Muscle of leg (tissue), 11 donors: ENCODE data around the gene NDUFS4. TPM values are rescaled to one million over a fixed set of nuclear protein-coding genes. Genes with fewer than 3 reads are reported as not detected.
"Not testable (repeated sequence)": the region's sequence is repeated elsewhere in the genome, so short reads cannot be mapped to it uniquely, and the experiment has no call there.

Experiments
- DNase-seq: peaks from one replicate; pipeline ENCODE4 v3.0.0; 2013
- H3K27ac ChIP-seq: one replicate; pipeline ENCODE4 v1.5.1; 2013; ENCODE audit warnings: mild to moderate bottlenecking, low read length, control low read depth
- H3K27me3 ChIP-seq: one replicate; pipeline ENCODE4 v1.6.1; 2013; ENCODE audit warnings: low read length; ENCODE audit not compliant: control insufficient read depth, insufficient read depth
- H3K36me3 ChIP-seq: one replicate; pipeline ENCODE4 v1.6.1; 2013; ENCODE audit warnings: low read length; ENCODE audit not compliant: control insufficient read depth, insufficient read depth
- H3K4me1 ChIP-seq: one replicate; pipeline ENCODE4 v1.6.1; 2013; ENCODE audit warnings: low read length; ENCODE audit not compliant: control insufficient read depth, insufficient read depth
- H3K4me3 ChIP-seq: one replicate; pipeline ENCODE4 v1.5.1; 2013; ENCODE audit warnings: low read length, control low read depth
- H3K9me3 ChIP-seq: replicated peaks from 2 replicates; pipeline ENCODE4 v1.6.1; 2013; ENCODE audit warnings: low read depth, low read length; ENCODE audit not compliant: control insufficient read depth
- WGBS: methylation state at CpG from one replicate; pipeline ENCODE4 v1.1.5; 2013; ENCODE audit warnings: missing lambda C conversion rate; ENCODE audit not compliant: insufficient coverage; 5-methylcytosine and 5-hydroxymethylcytosine counted together
- polyA plus RNA-seq, 8 donors: library from polyadenylated mRNA; unstranded; fragments of 120-200 nt; gene quantifications; one replicate each; pipeline versions ENCODE4 v1.2.1 to v1.2.3, GENCODE V29; 2013; ENCODE audit warnings: inconsistent platforms in 1 of 8, low replicate concordance in 1 of 8; ENCODE audit not compliant: insufficient read length in 8 of 8, insufficient read depth in 1 of 8
- total RNA-seq: library from RNA; stranded (reverse); fragments of 120-200 nt; gene quantifications from one replicate; pipeline ENCODE4 v1.2.4, GENCODE V29; 2013

Gene NDUFS4
- total and polyA plus RNA-seq, 9 donors: 100 to 192 (median 112) TPM

DNA sequence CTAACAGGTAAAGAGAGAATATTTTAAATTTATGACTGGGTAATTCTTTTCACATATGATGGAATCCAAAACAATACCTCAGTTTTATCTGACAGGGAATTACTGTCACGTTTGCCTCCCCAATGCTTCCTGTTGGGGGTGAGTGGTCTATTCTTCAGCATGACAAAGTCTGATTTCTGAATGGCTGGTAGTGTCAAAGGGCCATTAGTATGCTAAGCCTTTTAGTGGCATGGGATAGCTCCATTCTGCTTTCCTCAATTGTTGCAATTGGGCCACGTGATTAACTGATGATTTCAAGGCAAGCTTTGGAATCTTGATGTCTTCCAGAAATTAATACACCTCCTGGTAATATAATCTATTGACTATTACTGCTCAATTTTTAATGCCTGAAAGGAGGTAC is 14.7 kb upstream of the NDUFS4 start:
- H3K27me3 ChIP-seq: no peaks in the 10 kb centered on the region
- DNase-seq: no peak
- WGBS: no CpG with 5 or more reads among the region's 2 CpGs
- H3K9me3 ChIP-seq: no peaks in the 10 kb centered on the region
- H3K27ac ChIP-seq: no peak overlapping the region
- no peaks in the 10 kb centered on the region for H3K4me1 ChIP-seq
- no peak overlapping the region for H3K4me3 ChIP-seq
- no peaks in the 10 kb centered on the region for H3K36me3 ChIP-seq

DNA sequence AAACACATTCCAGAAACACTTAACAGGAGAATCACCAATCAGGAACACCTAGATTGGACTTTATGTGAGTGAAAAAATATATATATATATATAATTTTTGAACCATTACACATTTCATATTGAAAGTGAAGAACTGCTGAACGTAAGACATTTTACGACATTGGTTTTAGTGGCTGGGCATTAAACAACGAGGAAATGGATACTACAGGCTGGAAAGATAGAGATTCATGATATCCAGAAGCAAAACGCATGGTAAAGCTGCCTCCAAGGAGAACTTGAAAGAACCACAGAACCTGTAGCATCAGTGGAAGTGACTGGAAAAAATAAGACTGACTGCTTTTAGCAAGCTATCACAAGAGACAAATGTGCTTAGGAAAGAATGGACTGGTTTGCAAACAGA is 13.2 kb upstream of the NDUFS4 start:
- Histone ChIP-seq H3K27ac (no peak overlapping the region), H3K4me3 (no peak overlapping the region), H3K27me3 (no peaks in the 10 kb centered on the region), H3K9me3 (no peaks in the 10 kb centered on the region), H3K36me3 (no peaks in the 10 kb centered on the region), H3K4me1 (no peaks in the 10 kb centered on the region)
- no peak for DNase-seq
- WGBS: 74% methylated on average over 3 of the region's 4 CpGs

DNA sequence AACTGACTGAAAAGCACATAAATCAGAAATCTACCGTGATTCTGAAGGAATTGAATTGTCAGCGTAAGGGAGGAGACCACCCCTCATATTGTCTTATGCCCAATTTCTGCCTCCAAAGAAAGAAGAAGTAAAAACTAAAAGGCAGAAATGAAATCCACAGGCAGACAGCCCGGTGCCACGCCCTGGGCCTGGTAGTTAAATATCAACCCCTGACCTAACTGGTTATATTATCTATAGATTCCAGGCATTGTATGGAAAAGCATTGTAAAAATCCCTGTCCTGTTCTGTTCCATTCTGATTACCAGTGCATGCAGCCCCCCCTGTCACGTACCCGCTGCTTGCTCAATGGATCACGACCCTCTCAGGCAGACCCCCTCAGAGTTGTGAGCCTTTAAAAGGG is 11.9 kb upstream of the NDUFS4 start:
- 100% methylated on average over 3 of the region's 7 CpGs for WGBS
- not testable (repeated sequence) for DNase-seq, H3K36me3 ChIP-seq, H3K4me3 ChIP-seq, H3K4me1 ChIP-seq, H3K27me3 ChIP-seq, H3K9me3 ChIP-seq, H3K27ac ChIP-seq

DNA sequence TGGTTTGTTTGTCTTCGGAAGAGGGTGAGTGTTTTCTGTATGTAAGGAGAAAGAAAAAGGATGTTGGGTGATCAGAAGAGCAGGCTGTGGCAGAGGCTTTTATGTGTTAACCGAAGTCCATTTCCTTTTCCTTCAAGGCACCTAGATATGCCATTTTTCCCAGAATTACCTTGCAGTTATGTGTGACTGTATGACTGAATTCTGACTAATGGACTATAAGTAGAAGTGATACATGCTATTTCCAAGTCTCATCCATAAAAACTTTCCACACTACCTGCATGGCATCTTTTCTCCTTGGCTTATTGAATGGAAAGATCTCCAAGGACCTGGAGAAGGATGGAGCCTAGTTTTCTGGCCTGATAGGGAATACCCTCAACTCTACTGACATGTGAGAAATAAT is 10.6 kb upstream of the NDUFS4 start:
- DNase-seq: no peak
- Histone ChIP-seq H3K27ac (no peak overlapping the region), H3K9me3 (no peaks in the 10 kb centered on the region), H3K36me3 (no peaks in the 10 kb centered on the region), H3K4me3 (no peak overlapping the region), H3K4me1 (no peaks in the 10 kb centered on the region), H3K27me3 (no peaks in the 10 kb centered on the region)
- WGBS: no CpG with 5 or more reads among the region's 2 CpGs

GRCh38 chr5:53552561-53552960 is 7.9 kb upstream of the NDUFS4 start:
- H3K9me3 ChIP-seq: no peaks in the 10 kb centered on the region
- H3K27ac ChIP-seq: no peak overlapping the region
- no CpG with 5 or more reads among the region's 3 CpGs for WGBS
- no peaks in the 10 kb centered on the region for H3K27me3 ChIP-seq
- H3K4me1 ChIP-seq: no peaks in the 10 kb centered on the region
- no peak overlapping the region for H3K4me3 ChIP-seq
- DNase-seq: no peak
- no peaks in the 10 kb centered on the region for H3K36me3 ChIP-seq

DNA sequence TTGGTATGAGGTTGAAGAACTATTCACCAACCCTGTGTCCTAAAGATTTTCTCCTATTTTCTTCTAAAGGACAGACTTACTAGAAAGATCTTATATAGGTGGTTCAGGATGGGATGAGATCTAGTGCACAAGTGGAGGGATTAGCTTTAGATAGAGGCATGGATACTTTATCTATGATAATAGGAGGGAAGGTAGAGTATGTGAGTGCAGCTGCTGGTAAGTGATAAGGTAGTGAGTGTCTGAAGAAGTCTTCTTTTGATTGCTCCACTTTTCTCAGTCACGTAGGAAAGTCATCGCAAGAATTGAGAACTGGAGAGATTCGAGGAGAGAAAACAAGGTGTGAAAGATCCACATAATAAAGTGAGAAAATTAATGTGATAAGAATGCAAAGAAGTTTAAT is 6.0 kb upstream of the NDUFS4 start:
- Histone ChIP-seq H3K27ac (no peak overlapping the region), H3K27me3 (no peaks in the 10 kb centered on the region), H3K9me3 (no peaks in the 10 kb centered on the region), H3K4me3 (no peak overlapping the region), H3K36me3 (no peaks in the 10 kb centered on the region), H3K4me1 (no peaks in the 10 kb centered on the region)
- 79% methylated on average over 3 of the region's 3 CpGs for WGBS
- no peak for DNase-seq

- no peak overlapping the region for H3K4me3 ChIP-seq
Measured at GRCh38 chr5:53555160-53555559, 5.3 kb upstream of the NDUFS4 start.

GRCh38 chr5:53556001-53556400 is 4.4 kb upstream of the NDUFS4 start:
- Histone ChIP-seq H3K27ac (no peak overlapping the region), H3K4me3 (no peak overlapping the region), H3K4me1 (no peaks in the 10 kb centered on the region), H3K36me3 (no peaks in the 10 kb centered on the region), H3K27me3 (no peaks in the 10 kb centered on the region), H3K9me3 (no peaks in the 10 kb centered on the region)
- peak; percentile 7 for DNase-seq

More at GRCh38 chr5:53555160-53555559, 5.3 kb upstream of the NDUFS4 start:
- H3K27me3 ChIP-seq: no peaks in the 10 kb centered on the region
- H3K9me3 ChIP-seq: no peaks in the 10 kb centered on the region
- DNase-seq: no peak
- H3K4me1 ChIP-seq: no peaks in the 10 kb centered on the region
- no peaks in the 10 kb centered on the region for H3K36me3 ChIP-seq
- no peak overlapping the region for H3K27ac ChIP-seq

GRCh38 chr5:53557386-53557785 is 3.1 kb upstream of the NDUFS4 start:
- DNase-seq: no peak
- peaks cover 3% of the 10 kb centered on the region for H3K4me1 ChIP-seq
- H3K9me3 ChIP-seq: no peaks in the 10 kb centered on the region
- no peaks in the 10 kb centered on the region for H3K27me3 ChIP-seq
- 100% methylated on average over 2 of the region's 2 CpGs for WGBS
- no peak overlapping the region for H3K4me3 ChIP-seq
- no peak overlapping the region for H3K27ac ChIP-seq
- no peaks in the 10 kb centered on the region for H3K36me3 ChIP-seq

- Histone ChIP-seq H3K27me3 (no peaks in the 10 kb centered on the region), H3K36me3 (no peaks in the 10 kb centered on the region), H3K9me3 (no peaks in the 10 kb centered on the region), H3K27ac (no peak overlapping the region), H3K4me3 (no peak overlapping the region), H3K4me1 (peaks cover 3% of the 10 kb centered on the region)
- DNase-seq: no peak
Measured at GRCh38 chr5:53558966-53559365, 1.5 kb upstream of the NDUFS4 start.

DNA sequence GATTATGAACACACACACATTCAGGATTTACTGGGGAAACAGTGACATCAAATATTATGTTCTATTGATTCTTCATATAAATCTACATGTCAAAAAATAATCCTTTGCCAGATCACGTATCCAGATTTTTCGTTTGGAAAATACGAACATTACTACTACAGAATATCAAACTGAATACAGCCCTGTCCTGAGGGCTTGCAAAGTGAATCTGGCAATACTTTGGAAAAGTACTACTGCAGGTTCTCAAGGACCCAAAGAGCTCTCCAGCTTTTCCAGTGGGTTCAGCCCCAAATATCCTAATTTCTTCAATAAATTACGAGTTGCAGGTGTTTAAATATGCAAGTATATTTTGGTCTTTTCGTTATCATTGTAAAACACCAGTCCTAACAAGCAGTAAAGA is 411 bp upstream of the NDUFS4 start:
- H3K36me3 ChIP-seq: no peaks in the 10 kb centered on the region
- peaks cover 3% of the 10 kb centered on the region for H3K4me1 ChIP-seq
- no peak overlapping the region for H3K27ac ChIP-seq
- 21% methylated on average over 2 of the region's 5 CpGs for WGBS
- peak; percentile 24 for DNase-seq
- H3K9me3 ChIP-seq: no peaks in the 10 kb centered on the region
- H3K27me3 ChIP-seq: no peaks in the 10 kb centered on the region
- peak overlapping the region; percentile 74 for H3K4me3 ChIP-seq
